Measurements from ENCODE around the gene HSPBAP1. TPM values are rescaled to one million over a fixed set of nuclear protein-coding genes. Genes with fewer than 3 reads are reported as not detected.

The HSPBAP1 gene
- total and polyA plus RNA-seq, 11 donors: 2.6 to 6.4 (median 3.7) TPM

- Histone ChIP-seq H3K4me3 (no peak overlapping the region), H3K4me1 (no peaks in the 10 kb centered on the region), H3K9me3 (no peaks in the 10 kb centered on the region), H3K27me3 (no peaks in the 10 kb centered on the region), H3K36me3 (peaks cover 0 to 59% (median 14%) of the 10 kb centered on the region in 9 donors), H3K27ac (no peak overlapping the region)
- ATAC-seq (no peak), DNase-seq (peak in 1 of 5 donors; percentile 25)
- no peak for TF ChIP-seq CTCF (IDR thresholded peaks at IDR 0.05)
- no peak for TF ChIP-seq POLR2A (IDR thresholded peaks at IDR 0.05)
- intact Hi-C loops (cut with DNase I): no loop called here
- WGBS, 4 donors: 92 to 98% (median 96%) methylated on average over 3 of the region's 3 CpGs
Observed at GRCh38 chr3:122727294-122727693, 66.3 kb downstream of the HSPBAP1 start.

GRCh38 chr3:122725106-122725505 lies 68.5 kb downstream of the HSPBAP1 start:
- Histone ChIP-seq H3K4me1 (no peaks in the 10 kb centered on the region), H3K27ac (no peak overlapping the region), H3K36me3 (peaks cover 0 to 52% (median 32%) of the 10 kb centered on the region in 9 donors), H3K4me3 (no peak overlapping the region), H3K9me3 (no peaks in the 10 kb centered on the region), H3K27me3 (no peaks in the 10 kb centered on the region)
- intact Hi-C loops (cut with DNase I): no loop called here
- no peak for ATAC-seq
- TF ChIP-seq CTCF (IDR thresholded peaks at IDR 0.05): no peak
- no peak for TF ChIP-seq POLR2A (IDR thresholded peaks at IDR 0.05)
- WGBS, 4 donors: 97 to 99% (median 97%) methylated on average over 15 to 20 of the region's 20 CpGs
- DNase-seq: peak in 1 of 5 donors; percentile 51

GRCh38 chr3:122719273-122719921 lies 74.2 kb downstream of the HSPBAP1 start:
- Histone ChIP-seq H3K36me3 (peaks cover 0 to 93% (median 35%) of the 10 kb centered on the region in 9 donors), H3K27me3 (no peaks in the 10 kb centered on the region), H3K9me3 (no peaks in the 10 kb centered on the region), H3K4me3 (no peak overlapping the region), H3K4me1 (no peaks in the 10 kb centered on the region), H3K27ac (no peak overlapping the region)
- intact Hi-C loops (cut with DNase I): no loop called here
- ATAC-seq (no peak), DNase-seq (no peak)
- 60 to 79% (median 69%) methylated on average over 3 of the region's 3 CpGs for WGBS, 4 donors
- no peak for TF ChIP-seq POLR2A (IDR thresholded peaks at IDR 0.05)
- no peak for TF ChIP-seq CTCF (IDR thresholded peaks at IDR 0.05)

GRCh38 chr3:122716667-122717066 lies 77.0 kb downstream of the HSPBAP1 start:
- H3K4me1 ChIP-seq: peaks cover 0 to 6% (median 0%) of the 10 kb centered on the region in 12 donors
- intact Hi-C loops (cut with DNase I): no loop called here
- H3K36me3 ChIP-seq: peaks cover 0 to 100% (median 45%) of the 10 kb centered on the region in 9 donors
- WGBS, 4 donors: 89 to 95% (median 94%) methylated on average over 4 of the region's 4 CpGs
- no peak overlapping the region for H3K27ac ChIP-seq
- no peak for TF ChIP-seq POLR2A (IDR thresholded peaks at IDR 0.05)
- no peak for TF ChIP-seq CTCF (IDR thresholded peaks at IDR 0.05)
- H3K27me3 ChIP-seq: no peaks in the 10 kb centered on the region
- DNase-seq (no peak), ATAC-seq (no peak)
- no peak overlapping the region for H3K4me3 ChIP-seq
- H3K9me3 ChIP-seq: no peaks in the 10 kb centered on the region

Measured in heart left ventricle (tissue), 16 donors.